GM18870 (cell line): ENCODE results near the gene NADSYN1.

ENCODE experiments used
- ATAC-seq: cut with Tn5 transposase; IDR thresholded peaks from one replicate; pipeline ENCODE4 v1.9.1; 2021; ENCODE audit warnings: moderate library complexity; ENCODE audit not compliant: unreplicated experiment

The NADSYN1 gene

GRCh38 chr11:71490044-71490730 lies 37.2 kb downstream of the NADSYN1 start:
- ATAC-seq, result no peak

GRCh38 chr11:71490731-71491390 lies 37.9 kb downstream of the NADSYN1 start:
- no peak for ATAC-seq

GRCh38 chr11:71491531-71491930 lies 38.5 kb downstream of the NADSYN1 start:
- no peak for ATAC-seq

- ATAC-seq, result no peak
Observed at GRCh38 chr11:71491940-71492339, 38.9 kb downstream of the NADSYN1 start.

GRCh38 chr11:71495286-71496230 lies 42.6 kb downstream of the NADSYN1 start:
- ATAC-seq, result no peak

- ATAC-seq, result no peak
Observed at GRCh38 chr11:71496421-71496820, 43.4 kb downstream of the NADSYN1 start.

GRCh38 chr11:71498091-71498490 lies 45.1 kb downstream of the NADSYN1 start:
- ATAC-seq, result no peak

- no peak for ATAC-seq
Observed at GRCh38 chr11:71499125-71499524, 46.1 kb downstream of the NADSYN1 start.

GRCh38 chr11:71499546-71499945 lies 46.5 kb downstream of the NADSYN1 start:
- ATAC-seq, result no peak

- ATAC-seq, result no peak
Observed at GRCh38 chr11:71500601-71501021, 47.6 kb downstream of the NADSYN1 start.

GRCh38 chr11:71501071-71501985 lies 48.3 kb downstream of the NADSYN1 start:
- ATAC-seq, result no peak

GRCh38 chr11:71502026-71502425 lies 49.0 kb downstream of the NADSYN1 start:
- ATAC-seq, result no peak

- no peak for ATAC-seq
Observed at GRCh38 chr11:71502871-71503435, 50.0 kb downstream of the NADSYN1 start.

- ATAC-seq, result no peak
Observed at GRCh38 chr11:71504531-71504930, 51.5 kb downstream of the NADSYN1 start.

GRCh38 chr11:71505001-71505400 lies 52.0 kb downstream of the NADSYN1 start:
- no peak for ATAC-seq

GRCh38 chr11:71505781-71506180 lies 52.8 kb downstream of the NADSYN1 start:
- ATAC-seq, result no peak

- ATAC-seq, result no peak
Observed at GRCh38 chr11:71507102-71507501, 54.1 kb downstream of the NADSYN1 start.

- ATAC-seq, result no peak
Observed at GRCh38 chr11:71518506-71519471, 65.8 kb downstream of the NADSYN1 start.

GRCh38 chr11:71519546-71519945 lies 66.5 kb downstream of the NADSYN1 start:
- ATAC-seq, result no peak
